Activated CD8-positive, alpha-beta memory T cell treated with anti-CD3 and anti-CD28 coated beads for 36 hours (primary cell): ENCODE measurements around the gene TKT. TPM values are rescaled to one million over a fixed set of nuclear protein-coding genes. Genes with fewer than 3 reads are reported as not detected.

Source experiments
- total RNA-seq, 2 experiments: library from RNA; stranded (reverse); gene quantifications; one replicate each; pipeline ENCODE4 v1.2.3, GENCODE V29; 2021

Gene TKT
- total RNA-seq, 2 experiments from 2014 or later = 209 to 214 TPM

Other genes with a start within 250 kb of the TKT start
- gene SFMBT1, start 209.9 kb downstream of the TKT start, total RNA-seq = 10 to 100 TPM; 17.4 to 20.3 TPM
- 10 to 100 TPM; 55.3 to 58.1 TPM for gene RFT1, start 125.6 kb downstream of the TKT start, total RNA-seq
- 10 to 100 TPM; 20.6 to 21.4 TPM for gene PRKCD, start 94.8 kb downstream of the TKT start, total RNA-seq
- gene DCP1A, start 91.5 kb upstream of the TKT start, total RNA-seq = 10 to 100 TPM; 37.9 to 40.5 TPM
- gene CACNA1D, start 238.6 kb upstream of the TKT start, total RNA-seq = under 1 TPM; 0.13 to 0.17 TPM